GM21576 (cell line): ENCODE results near the gene CFAP92.
"Not testable (repeated sequence)": the region's sequence is repeated elsewhere in the genome, so short reads cannot be mapped to it uniquely, and the experiment has no call there.

Experiments used
- ATAC-seq: cut with Tn5 transposase; IDR thresholded peaks from one replicate; pipeline ENCODE4 v1.9.1; 2021; ENCODE audit warnings: mild to moderate bottlenecking, moderate library complexity; ENCODE audit not compliant: unreplicated experiment

Gene CFAP92

GRCh38 chr3:128945041-128945877 lies 48.6 kb downstream of the CFAP92 start:
- ATAC-seq, result no peak

GRCh38 chr3:128942161-128942952 lies 51.5 kb downstream of the CFAP92 start:
- ATAC-seq, result no peak

- no peak for ATAC-seq
Observed at GRCh38 chr3:128940252-128940651, 53.6 kb downstream of the CFAP92 start.

DNA sequence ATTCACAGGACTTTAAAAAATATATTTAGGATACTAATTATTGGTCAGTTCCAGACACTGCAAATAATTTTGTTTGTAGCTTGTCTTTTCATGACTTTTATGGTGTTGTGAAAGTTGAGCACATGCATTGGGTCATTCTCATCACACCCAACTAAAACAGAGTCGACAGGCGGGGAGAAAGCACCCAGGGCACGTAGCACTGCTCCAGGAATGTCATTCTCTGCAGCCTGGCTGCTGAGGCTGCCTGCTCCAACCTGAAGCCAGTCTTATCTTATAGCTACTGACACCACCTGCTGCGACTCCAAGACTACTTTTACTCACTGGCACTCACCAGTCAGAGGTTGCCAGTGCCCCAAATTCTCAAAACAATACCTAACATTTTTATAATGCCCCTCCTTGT lies 57.5 kb downstream of the CFAP92 start:
- ATAC-seq, result no peak

DNA sequence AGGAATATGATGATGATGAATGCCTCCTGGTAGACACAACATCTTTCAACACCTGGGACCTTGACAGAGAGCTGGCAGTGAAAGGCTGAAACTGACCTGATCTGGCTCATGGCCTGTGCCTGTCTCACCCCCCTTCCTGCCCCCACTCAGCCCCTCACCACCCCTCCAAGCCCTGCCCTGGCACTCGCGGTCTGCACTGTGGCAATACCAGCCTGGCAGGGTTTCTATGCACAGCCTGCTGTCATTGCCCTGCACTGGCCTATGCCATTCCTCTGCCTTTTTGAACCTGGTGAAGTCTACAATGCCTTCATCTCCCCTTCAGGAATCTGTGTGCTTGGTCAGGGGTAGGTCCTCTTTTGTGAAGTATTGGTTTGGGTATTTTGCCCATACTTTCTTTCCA lies 58.0 kb downstream of the CFAP92 start:
- ATAC-seq, result no peak

DNA sequence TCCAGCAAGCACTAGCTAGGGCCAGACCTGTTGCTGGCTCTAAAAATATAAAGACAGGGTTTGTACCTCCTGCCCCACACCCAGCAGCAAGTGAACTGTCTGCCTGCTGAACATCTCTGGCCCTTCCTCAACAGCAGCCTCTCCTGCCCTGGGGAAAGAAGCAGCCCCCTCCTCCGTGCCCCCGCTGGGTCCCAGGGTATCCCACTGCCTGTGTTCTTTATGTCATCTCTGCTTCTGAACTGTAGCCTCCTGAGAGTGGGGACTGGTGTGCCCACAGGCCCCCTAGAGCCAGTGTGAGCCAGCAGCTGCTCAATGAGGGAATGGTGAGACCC lies 60.0 kb downstream of the CFAP92 start:
- no peak for ATAC-seq

DNA sequence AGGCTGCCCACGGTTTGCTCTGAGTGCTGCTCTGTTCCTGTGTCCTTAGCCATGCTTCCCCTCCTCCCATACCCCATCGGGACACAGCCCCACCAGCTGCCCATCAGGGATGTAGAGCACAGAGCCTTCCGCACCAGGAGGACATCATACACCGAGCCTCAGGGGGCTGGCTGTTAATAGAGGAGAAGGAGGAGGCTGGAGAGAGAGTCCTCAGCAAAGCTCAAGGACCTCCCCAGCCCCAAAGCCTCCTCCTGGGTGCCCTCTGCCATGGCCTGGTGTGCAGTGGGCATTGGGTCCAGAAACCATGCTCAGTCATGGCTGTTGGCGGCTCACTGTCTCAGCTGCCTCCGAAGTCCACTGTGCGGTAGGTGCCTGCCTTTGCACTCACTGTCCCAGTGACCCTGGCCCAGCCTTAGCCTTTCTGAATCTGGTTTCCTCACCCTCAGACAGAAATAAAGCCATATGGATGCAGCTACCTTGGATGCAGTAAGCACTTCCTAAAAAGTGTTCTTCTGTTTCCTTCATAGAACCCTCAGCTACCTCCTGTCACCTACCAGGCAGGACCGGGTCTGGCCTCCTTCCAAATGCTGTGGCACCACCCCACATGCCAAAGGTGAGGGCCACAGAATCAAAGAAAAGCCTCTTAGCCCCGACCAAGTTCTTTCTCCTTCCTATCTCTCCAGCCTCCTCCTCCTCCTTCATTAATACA lies 60.5 kb downstream of the CFAP92 start:
- ATAC-seq, result no peak

- no peak for ATAC-seq
Observed at GRCh38 chr3:128932516-128933212, 61.2 kb downstream of the CFAP92 start.

DNA sequence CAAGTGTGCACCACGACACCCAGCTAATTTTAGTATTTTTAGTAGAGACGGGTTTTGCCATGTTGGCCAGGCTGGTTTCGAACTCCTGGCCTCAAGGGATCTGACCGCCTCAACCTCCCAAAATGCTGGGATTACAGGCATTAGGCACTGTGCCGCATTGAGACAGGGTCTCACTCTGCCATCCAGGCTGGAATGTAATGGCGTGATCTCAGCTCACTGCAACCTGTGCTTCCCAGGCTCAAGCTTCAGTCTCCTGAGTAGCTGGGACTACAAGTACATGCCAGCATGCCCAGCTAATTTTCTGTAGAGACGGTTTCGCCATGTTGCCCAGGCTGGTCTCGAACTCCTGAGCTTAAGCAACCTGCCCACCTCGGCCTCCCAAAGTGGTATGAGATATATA lies 62.8 kb downstream of the CFAP92 start:
- ATAC-seq, result no peak

- ATAC-seq, result no peak
Observed at GRCh38 chr3:128929364-128929763, 64.5 kb downstream of the CFAP92 start.

GRCh38 chr3:128923986-128924385 lies 69.9 kb downstream of the CFAP92 start:
- not testable (repeated sequence) for ATAC-seq

- ATAC-seq, result no peak
Observed at GRCh38 chr3:128923576-128923975, 70.3 kb downstream of the CFAP92 start.

DNA sequence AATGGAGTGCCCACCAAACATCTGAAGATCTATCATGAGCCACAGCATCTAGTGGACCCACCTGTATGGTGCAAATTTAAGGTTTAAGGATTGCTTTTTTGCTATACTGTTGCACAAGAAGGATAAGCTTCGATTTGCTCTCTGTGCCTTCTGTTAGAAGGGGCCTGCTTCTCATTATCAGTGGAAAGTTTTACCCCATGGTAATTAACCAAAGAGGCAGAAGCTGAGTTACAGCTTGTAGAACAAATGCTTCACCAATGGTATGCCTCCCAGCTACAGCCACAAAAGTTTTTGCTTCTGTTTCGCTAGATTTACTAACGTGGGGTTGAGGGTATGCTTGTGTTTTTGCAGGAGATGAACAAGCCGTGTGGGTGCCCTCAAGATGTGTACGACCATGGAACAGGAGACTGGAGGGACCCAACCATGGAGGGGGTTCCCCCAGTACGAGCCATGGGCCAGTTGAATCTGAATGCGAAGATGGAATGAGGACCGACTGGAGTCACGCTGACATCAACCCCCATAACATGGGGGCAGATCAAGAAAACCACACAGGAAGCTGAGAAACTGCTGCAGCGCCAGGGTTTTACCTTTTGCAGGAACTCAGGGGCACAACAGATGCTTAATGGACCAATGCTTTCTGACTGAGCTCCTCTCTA lies 70.9 kb downstream of the CFAP92 start:
- no peak for ATAC-seq

GRCh38 chr3:128919988-128920387 lies 73.9 kb downstream of the CFAP92 start:
- no peak for ATAC-seq

DNA sequence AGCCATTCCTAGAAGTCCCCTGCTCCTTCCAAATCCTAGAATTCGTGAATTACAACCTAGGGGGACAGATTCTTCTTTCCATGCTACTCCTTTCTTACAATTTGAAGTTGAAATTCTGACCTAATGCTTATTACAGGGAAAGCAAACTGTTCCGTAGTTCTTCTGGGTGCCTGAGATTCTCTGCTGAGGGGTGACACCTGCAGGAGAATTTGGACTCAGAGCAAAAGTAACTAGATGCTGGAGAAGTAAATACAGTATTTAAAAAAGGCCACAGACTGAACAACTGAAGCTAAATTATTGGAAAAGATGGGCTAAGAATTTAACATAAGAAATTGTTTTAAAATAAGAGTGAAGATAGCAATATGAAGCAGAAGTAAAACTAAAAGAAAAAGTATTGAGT lies 76.6 kb downstream of the CFAP92 start:
- ATAC-seq, result no peak

- ATAC-seq, result no peak
Observed at GRCh38 chr3:128914966-128915645, 78.8 kb downstream of the CFAP92 start.

DNA sequence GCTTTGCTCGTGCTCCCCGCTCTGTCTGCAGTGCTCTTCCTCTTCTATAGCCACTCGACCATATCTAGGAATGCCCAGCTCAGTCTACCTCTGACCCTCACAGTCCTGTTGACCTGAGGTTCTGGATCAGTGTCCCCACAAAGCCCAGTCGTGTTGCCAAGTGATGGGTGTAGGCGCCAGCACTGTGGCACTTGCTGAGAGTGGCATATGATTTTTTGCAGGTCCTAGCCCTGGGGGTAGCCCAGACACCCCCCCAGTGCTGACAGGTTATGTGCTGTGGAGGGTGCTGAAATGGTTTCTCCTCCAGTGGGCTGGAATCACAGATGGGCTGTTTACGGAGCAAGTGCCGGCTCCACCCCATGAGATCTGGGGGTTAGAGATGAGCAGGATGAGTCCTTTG lies 82.0 kb downstream of the CFAP92 start:
- no peak for ATAC-seq

GRCh38 chr3:128910006-128910405 lies 83.9 kb downstream of the CFAP92 start:
- no peak for ATAC-seq

DNA sequence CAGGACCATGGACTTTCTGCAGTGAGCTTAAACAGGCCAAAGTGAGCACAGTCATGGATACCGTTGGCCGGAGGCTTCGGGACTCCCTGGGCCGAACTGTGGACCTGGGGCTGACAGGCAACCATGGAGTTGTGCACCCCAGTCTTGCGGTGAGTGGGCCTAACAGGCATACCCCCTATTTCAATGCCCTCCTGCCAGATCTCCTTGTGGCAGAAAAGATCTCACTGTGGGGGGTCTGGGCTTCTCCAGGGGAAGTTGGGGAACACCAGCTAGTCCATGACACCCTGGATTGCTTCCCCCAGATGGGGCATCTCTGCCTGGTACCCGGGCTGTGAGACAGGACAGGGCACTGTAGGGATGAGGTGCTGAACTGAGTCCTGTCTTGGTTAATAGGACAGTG lies 84.9 kb downstream of the CFAP92 start:
- no peak for ATAC-seq
